ENCODE results near the gene CUBN.

CUBN gene

DNA sequence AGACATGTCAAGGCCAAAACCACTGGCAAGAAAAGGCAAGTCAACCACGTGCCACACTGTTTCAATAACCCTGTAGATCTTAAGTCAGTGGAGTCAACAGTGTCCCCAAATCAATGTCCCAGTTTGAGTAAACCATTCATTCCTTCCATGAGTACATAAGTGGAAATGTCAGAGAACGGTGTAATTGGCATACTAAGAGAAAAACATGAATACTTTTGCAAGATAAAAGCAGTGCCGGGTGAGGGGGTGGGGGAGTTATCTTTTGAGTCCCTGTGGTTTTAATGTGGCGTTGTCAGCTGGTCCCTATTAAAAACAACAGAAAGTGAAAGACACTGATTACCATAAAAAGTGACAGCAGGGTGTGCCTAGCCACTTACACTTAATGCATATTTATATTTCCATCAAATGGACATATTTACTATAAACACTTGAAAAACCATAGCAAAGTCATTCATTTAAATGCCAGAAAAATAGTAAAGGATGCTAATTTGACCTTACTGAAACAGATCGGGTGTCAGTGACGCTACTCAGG, 350.2 kb downstream of the CUBN start:
- TF ChIP-seq, protein P1, sequence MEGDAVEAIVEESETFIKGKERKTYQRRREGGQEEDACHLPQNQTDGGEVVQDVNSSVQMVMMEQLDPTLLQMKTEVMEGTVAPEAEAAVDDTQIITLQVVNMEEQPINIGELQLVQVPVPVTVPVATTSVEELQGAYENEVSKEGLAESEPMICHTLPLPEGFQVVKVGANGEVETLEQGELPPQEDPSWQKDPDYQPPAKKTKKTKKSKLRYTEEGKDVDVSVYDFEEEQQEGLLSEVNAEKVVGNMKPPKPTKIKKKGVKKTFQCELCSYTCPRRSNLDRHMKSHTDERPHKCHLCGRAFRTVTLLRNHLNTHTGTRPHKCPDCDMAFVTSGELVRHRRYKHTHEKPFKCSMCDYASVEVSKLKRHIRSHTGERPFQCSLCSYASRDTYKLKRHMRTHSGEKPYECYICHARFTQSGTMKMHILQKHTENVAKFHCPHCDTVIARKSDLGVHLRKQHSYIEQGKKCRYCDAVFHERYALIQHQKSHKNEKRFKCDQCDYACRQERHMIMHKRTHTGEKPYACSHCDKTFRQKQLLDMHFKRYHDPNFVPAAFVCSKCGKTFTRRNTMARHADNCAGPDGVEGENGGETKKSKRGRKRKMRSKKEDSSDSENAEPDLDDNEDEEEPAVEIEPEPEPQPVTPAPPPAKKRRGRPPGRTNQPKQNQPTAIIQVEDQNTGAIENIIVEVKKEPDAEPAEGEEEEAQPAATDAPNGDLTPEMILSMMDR (conservative IDR thresholded peaks at IDR 0.05; ENCODE audit: low read depth, low read length) = no peak
- H3K4me3 ChIP-seq (ENCODE audit: low read depth, low read length) = no peak overlapping the region
- DNase-seq (ENCODE audit: low read depth) = no peak

DNA sequence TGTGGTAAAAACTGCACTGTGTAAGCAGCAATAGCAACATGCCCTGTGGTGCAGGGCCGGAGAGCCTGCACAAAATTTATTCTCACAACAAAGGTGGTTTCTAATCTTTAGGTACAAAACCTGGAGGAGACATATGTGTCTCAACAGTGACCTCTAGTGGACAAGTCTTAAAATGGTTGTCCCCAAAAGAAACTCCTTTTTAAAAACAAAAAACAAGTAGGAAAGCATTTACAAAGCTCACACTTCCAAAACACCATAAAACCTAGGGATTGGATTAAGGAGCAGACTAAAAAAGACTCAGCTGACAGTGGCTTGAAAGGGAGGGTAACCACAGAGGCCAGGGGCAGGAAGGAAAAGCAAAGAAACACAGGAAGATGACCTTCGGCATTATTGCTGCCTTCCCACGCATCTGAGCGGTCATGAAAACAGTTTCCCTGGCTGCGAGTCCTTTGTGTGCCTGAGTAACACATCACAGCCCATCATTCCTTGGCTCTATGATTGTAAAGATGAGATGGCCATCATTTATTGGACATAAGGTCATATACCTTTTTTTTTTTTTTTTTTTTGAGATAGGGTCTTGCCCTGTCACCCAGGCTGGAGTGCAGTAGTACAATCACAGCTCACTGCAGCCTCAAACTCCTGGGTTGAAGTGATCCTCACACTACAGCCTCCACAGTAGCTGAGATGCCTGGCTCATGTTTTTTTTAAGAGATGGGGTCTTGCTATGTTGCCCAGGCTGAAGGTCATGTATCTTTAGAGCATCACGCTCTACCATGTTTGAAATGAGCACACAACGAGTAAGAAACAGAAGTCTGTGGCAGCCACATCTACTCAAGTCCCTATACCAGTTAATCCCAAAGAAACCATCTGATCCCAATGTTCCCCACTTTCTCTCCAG, 351.9 kb downstream of the CUBN start:
- peak; percentile 80 for DNase-seq (ENCODE audit: low read depth)
- H3K4me3 ChIP-seq (ENCODE audit: low read depth, low read length) = peak overlapping the region; percentile 43
- TF ChIP-seq, protein P1 (conservative IDR thresholded peaks at IDR 0.05; ENCODE audit: low read depth, low read length) = peak; percentile 68

DNA sequence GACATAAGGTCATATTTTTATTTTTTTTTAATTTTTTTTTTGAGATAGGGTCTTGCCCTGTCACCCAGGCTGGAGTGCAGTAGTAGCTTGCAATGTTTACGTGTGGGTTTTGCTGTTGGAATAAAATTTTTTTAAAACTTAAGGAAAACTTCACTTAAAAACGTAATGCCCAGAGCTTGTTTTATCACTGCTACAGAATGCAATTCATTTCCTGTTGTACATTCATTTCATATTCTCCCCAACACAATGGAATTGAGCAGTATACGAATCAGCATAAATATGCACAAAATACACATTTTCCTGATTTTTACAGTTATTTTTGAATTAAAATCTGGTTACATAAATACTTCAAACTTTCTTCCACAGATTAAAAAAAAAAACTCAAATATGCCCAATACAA, 352.7 kb downstream of the CUBN start:
- peak; percentile 42 for DNase-seq (ENCODE audit: low read depth)
- TF ChIP-seq, protein P1 (conservative IDR thresholded peaks at IDR 0.05; ENCODE audit: low read depth, low read length) = no peak
- no peak overlapping the region for H3K4me3 ChIP-seq (ENCODE audit: low read depth, low read length)

Data from choroid plexus epithelial cell (primary cell).